Measurements from ENCODE around the gene ERICH4.

ERICH4 gene

DNA sequence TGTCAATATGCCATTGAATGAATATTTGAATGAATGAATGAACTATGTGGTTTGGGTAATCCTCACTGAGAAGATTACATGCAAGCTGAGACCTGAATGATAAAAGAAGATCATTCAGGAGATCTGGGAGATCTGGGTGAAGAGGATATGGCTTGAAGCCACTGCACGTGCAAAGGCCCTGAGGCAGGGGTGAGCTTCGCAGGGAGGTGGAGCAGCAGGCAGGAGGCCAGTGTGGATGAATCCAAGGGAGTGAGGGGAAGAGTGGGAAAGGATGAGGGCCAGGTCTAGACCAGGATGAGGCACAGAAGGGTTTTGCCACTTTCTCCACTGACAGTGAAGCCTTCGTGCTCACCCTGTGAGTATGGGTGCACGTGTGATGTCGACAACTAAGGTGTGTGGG, 49.9 kb downstream of the ERICH4 start:
- peaks cover 18% of the 10 kb centered on the region for H3K27me3 Mint-ChIP-seq
- H3K4me1 Mint-ChIP-seq (ENCODE audit: low read depth) = no peaks in the 10 kb centered on the region
- intact Hi-C loops (cut with micrococcal nuclease) = no loop called here
- H3K4me3 Mint-ChIP-seq = no peak overlapping the region
- H3K36me3 Mint-ChIP-seq (ENCODE audit: low read depth) = no peaks in the 10 kb centered on the region
- no peaks in the 10 kb centered on the region for H3K9me3 Mint-ChIP-seq
- no peak overlapping the region for H3K27ac Mint-ChIP-seq

All from dendritic cell treated with granulocyte-macrophage colony-stimulating factor and Interleukin-4, amounts not matched to agents 40 ng/mL and 50 ng/mL, for 4 days (primary cell).